HG02870 (cell line): Measurements from ENCODE around the gene FERMT2.

Source experiments
- ATAC-seq: cut with Tn5 transposase; IDR thresholded peaks from one replicate; pipeline ENCODE4 v1.9.1; 2021; ENCODE audit warnings: mild to moderate bottlenecking, moderate library complexity; ENCODE audit not compliant: unreplicated experiment

FERMT2 gene

GRCh38 chr14:52833891-52834290 is 117.0 kb downstream of the FERMT2 start:
- ATAC-seq, result no peak

DNA sequence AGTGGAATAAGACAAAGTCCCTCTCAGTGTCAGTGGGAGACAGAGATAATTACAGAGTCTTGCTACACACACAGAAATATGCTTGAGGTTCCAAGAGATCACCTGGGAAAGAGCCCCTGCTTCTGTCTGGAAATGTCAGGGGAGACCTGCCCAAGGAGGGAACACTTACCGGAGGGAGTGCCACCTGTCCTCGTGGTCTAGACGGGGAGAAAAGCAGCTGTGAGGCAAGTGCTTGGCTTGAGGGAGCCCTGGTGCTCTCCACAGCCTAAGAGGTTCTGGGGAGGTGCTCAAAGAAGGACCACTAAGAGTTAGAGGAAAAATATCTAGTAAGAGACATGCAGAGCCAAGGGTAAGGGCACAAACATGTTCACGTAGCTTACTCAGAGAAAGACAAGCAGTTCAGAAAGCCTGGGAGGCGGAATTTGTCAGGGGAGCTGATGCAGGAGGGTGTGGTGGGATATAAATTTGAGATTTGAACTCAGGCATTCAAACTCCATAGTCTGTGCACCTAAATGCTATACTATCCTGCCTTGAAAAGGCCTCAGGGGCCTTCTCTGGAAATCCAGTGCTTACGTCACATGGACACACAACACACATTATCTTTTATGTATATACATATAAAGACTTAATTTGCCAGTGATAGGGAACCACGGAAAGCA is 121.2 kb downstream of the FERMT2 start:
- no peak for ATAC-seq

GRCh38 chr14:52827426-52827825 is 123.4 kb downstream of the FERMT2 start:
- ATAC-seq, result no peak

GRCh38 chr14:52825085-52825484 is 125.8 kb downstream of the FERMT2 start:
- ATAC-seq, result no peak

- ATAC-seq, result no peak
These were observed 126.4 kb downstream of the FERMT2 start for GRCh38 chr14:52824462-52824861.

GRCh38 chr14:52821805-52822250 is 129.0 kb downstream of the FERMT2 start:
- ATAC-seq, result no peak

DNA sequence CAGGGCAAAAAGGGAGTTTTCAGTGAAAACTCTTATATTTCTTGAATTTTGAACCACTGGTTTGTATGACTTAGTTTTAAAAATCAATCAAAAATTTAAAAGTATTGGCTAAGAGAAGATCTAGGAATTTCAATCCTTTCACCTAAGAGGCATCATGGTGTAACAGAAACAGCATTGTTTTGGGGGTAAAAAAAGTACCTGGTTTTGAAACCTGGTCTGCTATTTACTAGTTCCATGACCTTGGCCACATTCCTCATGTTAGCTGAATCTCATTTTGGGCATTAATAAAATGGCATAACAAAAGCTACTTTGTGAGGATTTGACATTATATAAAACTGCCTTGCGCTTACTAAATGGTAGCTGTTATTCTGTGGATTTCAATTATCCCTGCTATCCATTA is 142.7 kb downstream of the FERMT2 start:
- no peak for ATAC-seq
